ENCODE data around the gene CAPN13.

The CAPN13 gene

GRCh38 chr2:30799366-30799765 is 7.9 kb downstream of the CAPN13 start:
- TF ChIP-seq GATA3 (IDR thresholded peaks at IDR 0.05; ENCODE audit: low read depth, low read length): no peak
- no peak for TF ChIP-seq GATA2 (IDR thresholded peaks at IDR 0.05; ENCODE audit: low read depth, low read length)

GRCh38 chr2:30798536-30798991 is 8.7 kb downstream of the CAPN13 start:
- no peak for TF ChIP-seq GATA2 (IDR thresholded peaks at IDR 0.05; ENCODE audit: low read depth, low read length)
- TF ChIP-seq GATA3 (IDR thresholded peaks at IDR 0.05; ENCODE audit: low read depth, low read length): no peak

- no peak for TF ChIP-seq GATA2 (IDR thresholded peaks at IDR 0.05; ENCODE audit: low read depth, low read length)
- no peak for TF ChIP-seq GATA3 (IDR thresholded peaks at IDR 0.05; ENCODE audit: low read depth, low read length)
Measured at GRCh38 chr2:30797381-30798015, 9.7 kb downstream of the CAPN13 start.

- TF ChIP-seq GATA3 (IDR thresholded peaks at IDR 0.05; ENCODE audit: low read depth, low read length) (no peak), GATA2 (IDR thresholded peaks at IDR 0.05; ENCODE audit: low read depth, low read length) (no peak)
Measured at GRCh38 chr2:30796699-30797098, 10.5 kb downstream of the CAPN13 start.

GRCh38 chr2:30792521-30792920 is 14.7 kb downstream of the CAPN13 start:
- TF ChIP-seq GATA3 (IDR thresholded peaks at IDR 0.05; ENCODE audit: low read depth, low read length) (no peak), GATA2 (IDR thresholded peaks at IDR 0.05; ENCODE audit: low read depth, low read length) (no peak)

GRCh38 chr2:30790879-30791278 is 16.4 kb downstream of the CAPN13 start:
- TF ChIP-seq GATA2 (IDR thresholded peaks at IDR 0.05; ENCODE audit: low read depth, low read length) (no peak), GATA3 (IDR thresholded peaks at IDR 0.05; ENCODE audit: low read depth, low read length) (no peak)

GRCh38 chr2:30789670-30790210 is 17.5 kb downstream of the CAPN13 start:
- TF ChIP-seq GATA2 (IDR thresholded peaks at IDR 0.05; ENCODE audit: low read depth, low read length) (no peak), GATA3 (IDR thresholded peaks at IDR 0.05; ENCODE audit: low read depth, low read length) (no peak)

GRCh38 chr2:30786923-30787685 is 20.1 kb downstream of the CAPN13 start:
- no peak for TF ChIP-seq GATA2 (IDR thresholded peaks at IDR 0.05; ENCODE audit: low read depth, low read length)
- TF ChIP-seq GATA3 (IDR thresholded peaks at IDR 0.05; ENCODE audit: low read depth, low read length): no peak

- TF ChIP-seq GATA3 (IDR thresholded peaks at IDR 0.05; ENCODE audit: low read depth, low read length) (no peak), GATA2 (IDR thresholded peaks at IDR 0.05; ENCODE audit: low read depth, low read length) (no peak)
Measured at GRCh38 chr2:30784682-30785081, 22.6 kb downstream of the CAPN13 start.

- TF ChIP-seq GATA2 (IDR thresholded peaks at IDR 0.05; ENCODE audit: low read depth, low read length): no peak
- TF ChIP-seq GATA3 (IDR thresholded peaks at IDR 0.05; ENCODE audit: low read depth, low read length): no peak
Measured at GRCh38 chr2:30781961-30782533, 25.2 kb downstream of the CAPN13 start.

- no peak for TF ChIP-seq GATA3 (IDR thresholded peaks at IDR 0.05; ENCODE audit: low read depth, low read length)
- TF ChIP-seq GATA2 (IDR thresholded peaks at IDR 0.05; ENCODE audit: low read depth, low read length): no peak
Measured at GRCh38 chr2:30781451-30781850, 25.8 kb downstream of the CAPN13 start.

GRCh38 chr2:30780776-30781330 is 26.4 kb downstream of the CAPN13 start:
- TF ChIP-seq GATA2 (IDR thresholded peaks at IDR 0.05; ENCODE audit: low read depth, low read length) (no peak), GATA3 (IDR thresholded peaks at IDR 0.05; ENCODE audit: low read depth, low read length) (no peak)

GRCh38 chr2:30778611-30779010 is 28.6 kb downstream of the CAPN13 start:
- TF ChIP-seq GATA2 (IDR thresholded peaks at IDR 0.05; ENCODE audit: low read depth, low read length): no peak
- no peak for TF ChIP-seq GATA3 (IDR thresholded peaks at IDR 0.05; ENCODE audit: low read depth, low read length)

All from SH-SY5Y (cell line).